Dedifferentiated amniotic fluid mesenchymal stem cell (primary cell): Measurements from ENCODE around the gene ABCA7.

Source experiments
- DNase-seq: peaks from one replicate; pipeline ENCODE4 v3.0.0-alpha.2; 2016; ENCODE audit errors: extremely low spot score

The ABCA7 gene, protein sequence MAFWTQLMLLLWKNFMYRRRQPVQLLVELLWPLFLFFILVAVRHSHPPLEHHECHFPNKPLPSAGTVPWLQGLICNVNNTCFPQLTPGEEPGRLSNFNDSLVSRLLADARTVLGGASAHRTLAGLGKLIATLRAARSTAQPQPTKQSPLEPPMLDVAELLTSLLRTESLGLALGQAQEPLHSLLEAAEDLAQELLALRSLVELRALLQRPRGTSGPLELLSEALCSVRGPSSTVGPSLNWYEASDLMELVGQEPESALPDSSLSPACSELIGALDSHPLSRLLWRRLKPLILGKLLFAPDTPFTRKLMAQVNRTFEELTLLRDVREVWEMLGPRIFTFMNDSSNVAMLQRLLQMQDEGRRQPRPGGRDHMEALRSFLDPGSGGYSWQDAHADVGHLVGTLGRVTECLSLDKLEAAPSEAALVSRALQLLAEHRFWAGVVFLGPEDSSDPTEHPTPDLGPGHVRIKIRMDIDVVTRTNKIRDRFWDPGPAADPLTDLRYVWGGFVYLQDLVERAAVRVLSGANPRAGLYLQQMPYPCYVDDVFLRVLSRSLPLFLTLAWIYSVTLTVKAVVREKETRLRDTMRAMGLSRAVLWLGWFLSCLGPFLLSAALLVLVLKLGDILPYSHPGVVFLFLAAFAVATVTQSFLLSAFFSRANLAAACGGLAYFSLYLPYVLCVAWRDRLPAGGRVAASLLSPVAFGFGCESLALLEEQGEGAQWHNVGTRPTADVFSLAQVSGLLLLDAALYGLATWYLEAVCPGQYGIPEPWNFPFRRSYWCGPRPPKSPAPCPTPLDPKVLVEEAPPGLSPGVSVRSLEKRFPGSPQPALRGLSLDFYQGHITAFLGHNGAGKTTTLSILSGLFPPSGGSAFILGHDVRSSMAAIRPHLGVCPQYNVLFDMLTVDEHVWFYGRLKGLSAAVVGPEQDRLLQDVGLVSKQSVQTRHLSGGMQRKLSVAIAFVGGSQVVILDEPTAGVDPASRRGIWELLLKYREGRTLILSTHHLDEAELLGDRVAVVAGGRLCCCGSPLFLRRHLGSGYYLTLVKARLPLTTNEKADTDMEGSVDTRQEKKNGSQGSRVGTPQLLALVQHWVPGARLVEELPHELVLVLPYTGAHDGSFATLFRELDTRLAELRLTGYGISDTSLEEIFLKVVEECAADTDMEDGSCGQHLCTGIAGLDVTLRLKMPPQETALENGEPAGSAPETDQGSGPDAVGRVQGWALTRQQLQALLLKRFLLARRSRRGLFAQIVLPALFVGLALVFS (N-terminal part only)

GRCh38 chr19:1039646-1040475 lies at the start of gene ABCA7:
Gene ABCA7 (plus strand): TSS chr19:1040107. CDS start chr19:1041362, 1,255 bp downstream.
- DNase-seq = peak; percentile 91

GRCh38 chr19:990119-990571 lies 49.8 kb upstream of the ABCA7 start:
- DNase-seq = no peak

DNA sequence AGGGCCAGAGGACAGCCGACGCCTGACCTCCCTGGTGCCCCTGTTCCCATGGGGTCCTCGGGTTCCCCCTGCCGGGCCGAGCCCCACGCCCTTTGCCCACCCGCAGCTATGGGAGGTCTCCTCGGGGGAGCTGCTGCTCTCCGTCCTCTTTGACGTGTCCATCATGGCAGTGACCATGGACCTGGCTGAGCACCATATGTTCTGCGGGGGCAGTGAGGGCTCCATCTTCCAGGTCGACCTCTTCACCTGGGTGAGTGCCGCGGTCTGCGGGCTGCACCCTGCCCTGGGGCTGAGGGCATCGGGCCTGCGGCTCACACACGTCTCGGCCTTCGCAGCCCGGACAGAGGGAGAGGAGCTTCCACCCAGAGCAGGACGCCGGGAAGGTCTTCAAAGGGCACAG lies 49.2 kb upstream of the ABCA7 start:
- DNase-seq = no peak

- DNase-seq = no peak
These were observed 48.6 kb upstream of the ABCA7 start for GRCh38 chr19:991174-991931.

GRCh38 chr19:991932-992669 lies 47.8 kb upstream of the ABCA7 start:
- no peak for DNase-seq

GRCh38 chr19:992670-993055 lies 47.2 kb upstream of the ABCA7 start:
- DNase-seq = no peak

- DNase-seq = no peak
These were observed 46.5 kb upstream of the ABCA7 start for GRCh38 chr19:993361-993830.

- no peak for DNase-seq
These were observed 46.0 kb upstream of the ABCA7 start for GRCh38 chr19:993831-994393.

GRCh38 chr19:994516-994915 lies 45.4 kb upstream of the ABCA7 start:
- no peak for DNase-seq

DNA sequence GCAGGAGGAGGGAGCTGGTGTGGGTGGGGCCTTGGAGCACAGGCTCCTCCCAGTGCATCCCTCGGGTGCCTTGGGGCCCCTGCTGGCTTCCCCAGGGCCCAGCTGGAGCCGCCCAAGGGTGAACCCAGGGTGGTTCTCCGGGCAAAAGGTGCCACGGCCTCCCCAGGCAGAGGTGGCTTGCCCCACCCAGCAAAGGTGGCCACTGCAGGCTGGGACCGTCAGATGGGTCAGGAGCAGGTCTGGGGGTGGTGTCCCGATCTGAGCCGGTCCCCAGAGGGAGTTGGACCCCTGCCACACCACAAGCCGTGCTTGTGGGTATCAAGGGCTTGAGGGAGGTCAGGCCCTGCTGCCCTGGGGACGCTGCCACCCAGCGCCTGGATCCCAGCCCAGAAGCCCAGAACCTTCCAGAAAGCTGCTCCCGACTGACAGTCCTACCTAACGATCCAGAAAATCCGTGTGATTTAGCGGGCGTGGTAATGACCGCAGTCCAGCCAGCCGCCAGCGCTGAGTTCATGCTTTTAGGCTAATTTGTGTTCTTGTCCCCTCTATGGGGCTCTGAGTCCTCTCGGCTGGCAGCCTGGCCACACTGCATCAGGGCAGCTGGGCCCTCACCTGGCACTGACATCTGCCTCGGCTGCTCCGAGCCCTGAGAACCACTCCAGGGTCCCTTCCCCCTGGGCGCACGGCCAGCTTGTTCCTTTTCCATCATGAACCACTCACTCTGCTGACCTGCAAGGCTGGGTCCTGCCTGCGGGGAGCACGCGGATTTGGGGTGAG lies 44.7 kb upstream of the ABCA7 start:
- DNase-seq = no peak

DNA sequence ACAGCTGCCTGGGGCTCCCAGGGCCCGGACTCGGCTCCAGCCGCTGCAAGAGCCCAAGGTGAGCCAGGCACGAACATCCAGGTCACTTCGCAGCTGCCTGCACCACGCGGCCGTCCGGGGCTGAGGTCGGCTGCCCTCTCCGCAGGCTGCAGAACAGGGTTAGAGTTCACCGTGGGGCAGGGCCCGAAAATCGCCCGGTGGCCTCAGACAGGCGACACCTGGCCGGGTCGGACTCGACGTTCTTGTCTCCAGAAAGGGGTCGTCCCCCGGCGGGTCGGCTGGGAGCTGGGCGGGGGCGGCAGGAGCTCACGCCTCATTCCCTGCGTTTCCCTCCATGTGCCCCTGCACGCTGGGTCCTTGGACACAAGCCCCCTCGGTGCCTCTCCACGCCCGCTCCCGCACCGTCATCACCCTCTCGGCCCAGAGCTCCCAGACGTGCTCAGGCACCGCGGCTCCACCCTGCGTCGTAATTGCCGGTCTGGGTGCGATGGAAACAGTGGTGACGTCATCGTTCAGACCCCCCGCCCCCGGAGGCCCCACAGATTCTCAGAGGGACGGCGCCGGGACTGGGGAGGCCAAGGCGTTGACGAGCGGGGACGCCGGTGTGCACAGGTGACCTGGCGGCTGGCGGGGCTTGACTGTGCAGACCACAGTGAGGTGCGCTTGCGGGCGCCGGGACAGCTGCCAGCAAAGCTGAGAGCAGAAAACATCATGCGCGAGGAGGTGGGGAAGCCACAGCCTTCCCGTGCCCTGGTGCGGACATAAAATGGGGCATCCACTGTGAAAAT lies 43.7 kb upstream of the ABCA7 start:
- DNase-seq = no peak

DNA sequence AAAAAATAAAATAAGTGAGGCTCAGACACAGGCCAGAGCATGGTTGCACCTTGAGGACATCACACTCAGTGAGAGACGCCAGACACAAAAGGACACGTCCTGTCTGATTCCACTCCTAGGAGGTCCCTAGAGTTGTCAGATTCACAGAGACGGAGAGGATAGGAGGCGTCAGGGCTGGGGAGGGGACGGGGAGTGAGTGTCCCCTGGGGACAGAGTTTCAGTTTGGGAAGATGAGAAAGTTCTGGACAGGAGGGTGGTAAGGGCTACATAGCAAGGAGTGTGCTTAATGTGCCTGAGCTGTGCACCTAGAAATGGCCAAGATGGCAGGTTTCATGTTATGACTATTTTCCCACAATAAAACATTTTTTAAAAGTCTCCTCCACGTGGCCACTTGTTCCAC lies 41.8 kb upstream of the ABCA7 start:
- no peak for DNase-seq

GRCh38 chr19:999379-999719 lies 40.6 kb upstream of the ABCA7 start:
- no peak for DNase-seq

DNA sequence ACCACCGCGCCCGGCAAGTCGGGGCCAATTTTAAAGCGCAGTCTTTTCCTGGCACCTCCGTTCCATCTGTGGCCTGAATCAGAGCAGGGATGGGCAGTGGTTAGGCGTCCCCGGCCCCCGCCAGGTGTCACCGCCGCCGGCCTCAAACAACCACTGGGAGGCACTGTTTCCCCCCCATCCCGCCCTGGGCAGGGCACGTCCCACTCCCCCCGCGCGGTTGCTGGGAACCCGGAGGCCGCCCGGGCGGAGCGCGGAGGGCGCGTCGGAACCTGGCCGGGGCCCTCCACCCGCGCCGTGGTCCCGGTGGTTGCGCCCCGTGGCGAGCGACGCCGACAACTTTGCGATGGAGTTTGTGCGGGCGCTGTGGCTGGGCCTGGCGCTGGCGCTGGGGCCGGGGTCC lies 39.8 kb upstream of the ABCA7 start, which contains the start of gene GRIN3B:
TSS of gene GRIN3B (plus strand) at position 325 of the 400 bp plus-strand sequence. CDS start at position 344, 19 bp downstream.
- DNase-seq = peak; percentile 33

GRCh38 chr19:1000591-1001537 lies 39.0 kb upstream of the ABCA7 start:
- DNase-seq = no peak

- no peak for DNase-seq
These were observed 38.3 kb upstream of the ABCA7 start for GRCh38 chr19:1001538-1002166.
